ENCODE results near the gene CTSD.

DNA sequence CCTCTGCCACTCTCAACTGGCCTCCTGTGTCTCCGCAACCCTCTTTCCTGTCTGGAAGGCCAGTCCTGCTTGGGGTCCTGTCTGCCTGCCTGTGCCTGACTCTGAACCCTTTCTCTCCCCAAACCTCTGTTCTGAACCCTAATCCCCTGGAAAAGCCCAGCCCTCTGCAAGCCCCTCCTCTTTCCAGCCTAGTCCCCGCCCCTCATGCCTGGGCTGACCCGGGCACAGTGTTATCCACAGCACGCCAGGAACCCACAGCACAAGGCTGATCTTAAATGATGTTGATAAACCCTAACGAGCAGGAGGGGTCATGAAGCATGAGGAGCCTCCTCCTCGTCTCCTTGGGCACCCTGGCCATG lies 13.3 kb downstream of the CTSD start, which contains the start of gene IFITM10:
- TF ChIP-seq EZH2 (IDR thresholded peaks at IDR 0.05; ENCODE audit: low read depth, low read length, severe bottlenecking) = no peak
- TF ChIP-seq POLR2AphosphoS5 (IDR thresholded peaks at IDR 0.05; ENCODE audit: low read depth, low read length) = no peak
- TF ChIP-seq CTCF (IDR thresholded peaks at IDR 0.05; ENCODE audit: control extremely low read depth in 1 of 3, insufficient read depth in 1 of 3, low read depth in 1 of 3, low read length in 3 of 3) = no peak
- TF ChIP-seq CHD2 (IDR thresholded peaks at IDR 0.05; ENCODE audit: low read length) = no peak
- TF ChIP-seq EP300 (IDR thresholded peaks at IDR 0.05; ENCODE audit: borderline replicate concordance in 1 of 2, low read depth in 2 of 2, low read length in 2 of 2) = no peak
- no peak for TF ChIP-seq POLR2A (IDR thresholded peaks at IDR 0.05; ENCODE audit: control extremely low read depth in 1 of 2, low read depth in 2 of 2, low read length in 2 of 2)
- no peak for TF ChIP-seq SP2 (IDR thresholded peaks at IDR 0.05; ENCODE audit: low read length)
- TF ChIP-seq BCL11A (IDR thresholded peaks at IDR 0.05; ENCODE audit: low read depth in 2 of 2, low read length in 2 of 2) = no peak
- TF ChIP-seq JUN (IDR thresholded peaks at IDR 0.05; ENCODE audit: low read depth, low read length) = no peak
- no peak for TF ChIP-seq CREB1 (IDR thresholded peaks at IDR 0.05)
